Stomach (tissue), 4 donors: ENCODE data around the gene SMOC2.
A peak's percentile ranks its signal among the peaks of the same experiment; 100 is the strongest.

Experiments
- CTCF ChIP-seq, 7 experiments: fragments of 450-650 bp in 4 of 7; fragments of 200-600 bp in 3 of 7; sonication (generic) in 3 of 7; IDR thresholded peaks; one replicate each; pipeline ENCODE4 v1.5.1; 2016 to 2019; ENCODE audit warnings: antibody characterized with exemption in 7 of 7, control low read depth in 2 of 7, mild to moderate bottlenecking in 1 of 7
- POLR2AphosphoS5 ChIP-seq, 3 donors: sonication (generic); formaldehyde crosslinking; IDR thresholded peaks; one replicate each; pipeline ENCODE4 v1.6.1; 2016; ENCODE audit warnings: antibody characterized with exemption in 3 of 3

- TF ChIP-seq CTCF (IDR thresholded peaks at IDR 0.05) (no peak), POLR2AphosphoS5 (IDR thresholded peaks at IDR 0.05) (peak; percentile 5 to 85 (median 39))
Measured at GRCh38 chr6:168574699-168575195, 133.8 kb downstream of the SMOC2 start.
